ENCODE data around the gene APBA3.

APBA3 gene

GRCh38 chr19:3721887-3722442 lies 39.5 kb downstream of the APBA3 start:
- no peak for DNase-seq (ENCODE audit: low read depth in 2 of 3, low spot score in 1 of 3)

GRCh38 chr19:3721131-3721886 lies 40.2 kb downstream of the APBA3 start:
- peak; percentile 82 to 93 (median 85) for DNase-seq (ENCODE audit: low read depth in 2 of 3, low spot score in 1 of 3)

GRCh38 chr19:3720349-3720917 lies 41.1 kb downstream of the APBA3 start:
- DNase-seq (ENCODE audit: low read depth in 2 of 3, low spot score in 1 of 3) = no peak

- no peak for DNase-seq (ENCODE audit: low read depth in 2 of 3, low spot score in 1 of 3)
These were observed 41.6 kb downstream of the APBA3 start for GRCh38 chr19:3719868-3720267.

GRCh38 chr19:3716147-3716668 lies 45.3 kb downstream of the APBA3 start:
- DNase-seq (ENCODE audit: low read depth in 2 of 3, low spot score in 1 of 3) = no peak

GRCh38 chr19:3712663-3713611 lies 48.6 kb downstream of the APBA3 start:
- DNase-seq (ENCODE audit: low read depth in 2 of 3, low spot score in 1 of 3) = no peak

- no peak for DNase-seq (ENCODE audit: low read depth in 2 of 3, low spot score in 1 of 3)
These were observed 51.2 kb downstream of the APBA3 start for GRCh38 chr19:3710265-3710812.

- no peak for DNase-seq (ENCODE audit: low read depth in 2 of 3, low spot score in 1 of 3)
These were observed 53.1 kb downstream of the APBA3 start, which contains the start of gene TJP3 for GRCh38 chr19:3708207-3708931. TJP3 (plus strand) TSS chr19:3708384; CDS start chr19:3728433, 20,049 bp downstream.

GRCh38 chr19:3707868-3708206 lies 53.7 kb downstream of the APBA3 start:
- no peak for DNase-seq (ENCODE audit: low read depth in 2 of 3, low spot score in 1 of 3)

- DNase-seq (ENCODE audit: low read depth in 2 of 3, low spot score in 1 of 3) = no peak
These were observed 60.3 kb downstream of the APBA3 start for GRCh38 chr19:3701200-3701599.

Measured in stimulated activated CD4-positive, alpha-beta T cell treated with anti-CD3 and anti-CD28 coated beads, Interleukin-12 subunit alpha, Interleukin-12 subunit beta, amount 100 ng/mL, for 48 hours (primary cell).